ENCODE data around the gene RNF207. TPM values are rescaled to one million over a fixed set of nuclear protein-coding genes. Genes with fewer than 3 reads are reported as not detected.
A peak's percentile ranks its signal among the peaks of the same experiment; 100 is the strongest.

RNF207 gene
- total RNA-seq, 1 donor from 2014 or later = 4.5 TPM

GRCh38 chr1:6174621-6175410, 31.1 kb upstream of the RNF207 start:
- FAIRE-seq = no peak
- DNase-seq (ENCODE audit: low spot score in 2 of 2) = no peak

DNA sequence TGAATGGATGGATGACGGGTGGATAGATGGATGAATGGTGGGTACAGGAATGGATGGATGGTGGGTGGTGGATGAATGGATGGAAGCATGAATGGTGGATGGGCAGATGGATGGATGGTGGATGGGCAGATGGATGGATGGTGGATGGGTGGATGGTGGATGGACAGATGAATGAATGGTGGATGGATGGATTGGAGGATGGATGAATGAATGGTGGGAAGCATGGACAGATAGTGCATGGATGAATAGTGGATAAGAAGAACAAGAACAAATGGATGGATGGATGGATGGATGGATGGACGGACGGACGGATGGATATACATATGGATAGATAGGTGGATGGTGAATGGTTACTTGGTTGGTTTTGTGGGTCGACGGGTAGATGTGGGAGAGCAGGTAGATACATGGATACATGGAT, 30.5 kb upstream of the RNF207 start:
- FAIRE-seq (no peak), DNase-seq (ENCODE audit: low spot score in 2 of 2) (no peak)

- FAIRE-seq = no peak
Observed at GRCh38 chr1:6176779-6177178, 29.1 kb upstream of the RNF207 start.

GRCh38 chr1:6177681-6178380, 28.1 kb upstream of the RNF207 start:
- no peak for FAIRE-seq
- DNase-seq (ENCODE audit: low spot score in 2 of 2) = peak; percentile 12 to 17

More at GRCh38 chr1:6176779-6177178, 29.1 kb upstream of the RNF207 start:
- DNase-seq (ENCODE audit: low spot score in 2 of 2) = no peak

- DNase-seq (ENCODE audit: low spot score in 2 of 2) (peak; percentile 9 to 19), FAIRE-seq (no peak)
Observed at GRCh38 chr1:6178751-6179563, 27.0 kb upstream of the RNF207 start.

GRCh38 chr1:6179564-6180175, 26.2 kb upstream of the RNF207 start:
- DNase-seq (ENCODE audit: low spot score in 2 of 2) (peak in 1 of 2 donors; percentile 14), FAIRE-seq (no peak)

DNA sequence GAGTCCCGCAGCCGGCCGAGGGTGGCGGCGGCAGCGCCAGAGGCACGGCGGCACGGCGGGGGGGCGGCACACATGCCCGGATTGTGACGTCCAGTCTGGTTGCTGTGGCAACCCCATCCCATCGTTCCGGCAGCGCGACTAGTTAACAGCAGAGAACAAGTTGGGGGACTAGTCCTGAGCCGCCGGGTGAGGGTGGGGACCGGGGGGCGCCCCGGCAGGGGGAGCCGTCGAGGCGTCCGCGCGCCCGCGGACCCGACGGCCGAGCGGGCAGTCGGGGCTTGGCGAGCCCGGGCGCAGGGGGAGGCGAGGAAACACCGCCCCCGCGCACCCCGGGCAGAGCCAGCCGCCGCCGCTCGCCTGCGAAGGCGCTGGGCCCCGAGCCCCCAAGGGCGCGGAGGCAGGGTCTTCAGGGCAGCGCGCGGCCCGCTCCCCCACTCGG, 25.6 kb upstream of the RNF207 start, which contains the start of gene CHD5:
TSS of gene CHD5 (minus strand) at position 54 of the 439 bp plus-strand sequence. CDS start 298 bp downstream, outside the sequence.
- FAIRE-seq = no peak
- peak; percentile 43 to 51 for DNase-seq (ENCODE audit: low spot score in 2 of 2)

- no peak for DNase-seq (ENCODE audit: low spot score in 2 of 2)
- no peak for FAIRE-seq
Observed at GRCh38 chr1:6180707-6181311, 25.1 kb upstream of the RNF207 start.

DNA sequence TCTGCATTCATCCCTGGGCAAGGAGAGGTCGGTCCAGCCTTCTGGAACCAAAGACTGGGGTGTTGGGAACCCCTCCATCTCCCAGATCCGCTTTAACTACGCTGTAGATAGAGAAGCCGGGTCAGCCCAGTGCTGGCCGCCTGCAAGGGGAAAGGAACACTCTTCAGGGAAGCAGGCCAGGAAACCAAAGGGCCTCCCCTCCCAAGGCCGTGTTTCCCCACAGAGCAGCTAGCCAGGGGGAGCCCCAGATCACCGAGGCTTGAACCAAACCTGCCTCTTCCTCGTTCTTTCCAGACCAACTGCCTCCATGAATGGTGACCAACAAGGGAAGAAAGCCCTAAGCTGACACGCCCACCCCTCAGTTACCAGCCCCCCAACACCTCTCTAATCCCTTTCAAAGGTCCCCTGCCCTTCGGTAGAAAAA, 24.6 kb upstream of the RNF207 start:
- DNase-seq (ENCODE audit: low spot score in 2 of 2) = no peak
- FAIRE-seq = no peak

- no peak for DNase-seq (ENCODE audit: low spot score in 2 of 2)
- no peak for FAIRE-seq
Observed at GRCh38 chr1:6183520-6183989, 22.4 kb upstream of the RNF207 start.

DNA sequence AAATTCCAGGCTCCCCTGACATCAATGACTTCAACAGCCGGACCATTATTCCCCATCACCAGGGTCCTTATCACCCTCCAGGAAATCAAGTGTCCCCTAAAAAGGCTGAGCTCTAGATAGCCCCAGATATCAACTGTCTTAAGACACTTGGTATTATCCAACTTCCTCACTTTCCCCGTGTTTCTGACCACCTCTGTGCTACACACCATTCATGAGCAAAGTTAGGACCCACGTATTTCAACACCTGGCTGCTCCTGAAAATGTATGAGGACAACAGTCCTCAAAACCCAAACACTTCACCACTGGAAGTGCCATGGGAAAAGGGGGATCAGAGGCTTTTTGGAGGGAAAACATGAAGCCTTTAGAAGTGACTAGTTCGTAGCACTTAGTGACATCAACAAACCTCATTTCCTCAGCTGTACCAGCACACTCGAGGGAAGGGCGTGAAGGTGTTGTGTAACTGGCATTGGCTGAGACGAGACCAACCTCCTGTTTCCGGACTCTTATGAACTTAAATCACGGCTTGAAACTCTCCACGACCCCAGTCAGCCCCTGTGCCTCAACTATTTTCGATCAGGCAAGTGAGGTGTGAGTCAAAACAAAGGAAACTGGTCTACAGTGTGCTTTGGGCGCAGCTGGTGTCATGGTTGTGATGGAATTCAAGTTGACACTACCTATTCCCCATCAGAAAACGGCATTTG, 21.7 kb upstream of the RNF207 start:
- FAIRE-seq = no peak
- no peak for DNase-seq (ENCODE audit: low spot score in 2 of 2)

- no peak for DNase-seq (ENCODE audit: low spot score in 2 of 2)
- FAIRE-seq = no peak
Observed at GRCh38 chr1:6185151-6185550, 20.8 kb upstream of the RNF207 start.

- FAIRE-seq (no peak), DNase-seq (ENCODE audit: low spot score in 2 of 2) (peak in 1 of 2 donors; percentile 12)
Observed at GRCh38 chr1:6185635-6186382, 20.1 kb upstream of the RNF207 start.

DNA sequence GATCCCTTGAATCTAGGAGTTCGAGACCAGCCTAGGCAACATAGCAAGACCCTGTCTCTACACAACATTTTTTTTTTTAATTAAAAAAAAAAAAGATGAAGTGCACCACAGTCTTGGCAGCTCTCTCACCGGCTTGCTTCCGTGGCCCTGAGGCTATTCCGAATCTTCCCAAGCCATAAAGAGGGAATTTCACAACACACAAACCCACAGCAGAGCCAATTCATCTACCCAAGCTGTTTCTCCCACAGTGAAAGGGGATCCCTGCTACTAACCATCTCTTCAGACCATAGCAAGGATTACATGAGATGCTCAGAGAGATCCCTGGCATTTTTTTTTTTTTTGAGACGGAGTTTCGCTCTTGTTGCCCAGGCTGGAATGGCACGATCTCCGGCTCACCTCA, 17.5 kb upstream of the RNF207 start:
- DNase-seq (ENCODE audit: low spot score in 2 of 2) (no peak), FAIRE-seq (no peak)

DNA sequence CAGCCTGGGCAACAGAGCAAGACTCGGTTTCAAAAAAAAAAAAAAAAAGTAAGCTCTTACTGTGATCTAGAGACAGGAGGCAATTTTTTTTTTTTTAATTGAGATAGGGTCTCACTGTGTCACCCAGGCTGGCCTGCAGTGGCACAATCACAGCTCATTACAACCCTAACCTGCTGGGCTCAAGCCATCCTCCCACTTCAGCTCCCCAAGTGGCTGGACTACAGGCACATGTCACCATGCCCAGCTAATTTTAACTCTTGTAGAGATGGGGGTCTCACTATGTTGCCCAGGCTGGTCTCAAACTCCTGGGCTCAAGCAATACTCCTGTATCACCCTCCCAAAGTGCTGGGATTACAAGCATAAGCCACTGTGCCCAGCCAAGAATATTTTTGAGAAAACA, 14.0 kb upstream of the RNF207 start:
- FAIRE-seq = no peak
- DNase-seq (ENCODE audit: low spot score in 2 of 2) = no peak

DNA sequence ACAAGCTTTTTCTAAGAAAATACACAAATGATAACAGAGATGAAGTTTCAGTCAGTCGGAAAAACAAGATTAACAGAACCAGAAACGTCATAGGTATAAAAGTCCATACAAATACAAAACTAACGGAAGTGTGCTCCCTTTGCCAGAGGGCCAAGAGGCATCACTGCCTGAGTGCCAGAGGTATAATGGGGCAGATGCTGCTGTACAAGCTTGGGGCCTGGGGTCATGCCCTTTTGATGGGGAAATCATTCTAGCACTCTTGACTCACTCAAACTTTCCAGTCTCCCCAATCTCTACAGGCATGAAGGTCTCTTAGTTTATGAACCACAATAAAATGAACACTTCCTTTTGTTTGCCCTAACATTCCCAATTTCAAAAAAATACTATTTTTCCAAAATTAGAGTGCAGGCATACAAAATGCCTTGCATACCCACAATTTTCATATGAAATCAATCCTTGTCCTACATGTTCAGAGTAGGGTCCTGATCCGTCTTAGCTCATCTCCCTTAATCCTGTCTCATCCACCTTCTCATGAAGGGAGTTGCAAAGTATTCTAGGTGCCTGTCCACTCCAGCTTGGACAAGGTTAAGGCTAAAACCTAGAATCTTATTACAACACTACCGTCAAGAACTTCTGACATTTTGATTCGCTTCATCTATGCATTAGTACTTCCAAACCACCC, 8.0 kb upstream of the RNF207 start:
- FAIRE-seq (no peak), DNase-seq (ENCODE audit: low spot score in 2 of 2) (no peak)

DNA sequence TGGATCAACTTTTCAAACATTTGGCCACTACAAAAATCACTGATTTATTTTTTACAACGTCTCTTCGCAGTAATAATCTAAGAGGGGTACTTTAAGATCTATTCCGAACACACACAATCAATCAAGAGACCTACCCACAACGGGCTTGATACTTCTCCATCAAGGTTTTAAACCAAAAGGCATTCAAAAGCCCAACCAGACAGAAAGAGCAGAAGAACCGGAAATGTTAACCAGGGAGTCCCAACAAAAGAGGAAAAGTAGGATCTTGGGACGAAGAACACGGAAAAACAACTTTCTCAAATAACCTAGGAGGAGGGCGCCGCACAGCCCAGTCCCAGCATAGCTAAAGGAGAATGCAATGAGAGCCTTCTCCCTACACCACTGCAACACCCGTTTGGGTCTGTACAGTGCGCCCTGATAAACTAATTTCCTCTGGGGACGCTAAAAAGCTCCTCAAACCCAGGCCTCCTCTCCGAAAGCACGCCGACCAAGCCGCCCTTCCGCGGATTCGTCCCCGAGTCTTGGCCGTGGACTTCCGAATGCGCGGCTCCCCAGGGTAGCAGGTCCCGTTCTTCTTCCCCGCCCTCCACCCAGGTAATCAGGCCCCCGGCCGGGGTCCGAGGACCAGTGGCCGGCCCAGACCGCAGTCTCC, 7.1 kb upstream of the RNF207 start:
- FAIRE-seq (no peak), DNase-seq (ENCODE audit: low spot score in 2 of 2) (no peak)
